GM12865 (cell line): ENCODE data around the gene NUTM2F.
"Not testable (repeated sequence)": the region's sequence is repeated elsewhere in the genome, so short reads cannot be mapped to it uniquely, and the experiment has no call there.

ENCODE experiments used
- DNase-seq: peaks from one replicate; pipeline ENCODE4 v3.0.0; 2010; ENCODE audit warnings: low read depth
- H3K4me3 ChIP-seq: 2 replicates; pipeline ENCODE4 v1.5.1; 2011; ENCODE audit warnings: mild to moderate bottlenecking, low read depth, low read length, control low read depth
- TF ChIP-seq, protein P1 (sequence below): IDR thresholded peaks from 2 replicates; pipeline ENCODE4 v1.5.1; 2011; ENCODE audit warnings: low read length, control low read depth, low read depth, inconsistent platforms; ENCODE audit not compliant: insufficient read depth; ENCODE audit errors: missing control alignments

Gene NUTM2F

GRCh38 chr9:94317949-94318657, 10.3 kb downstream of the NUTM2F start:
- DNase-seq, H3K4me3 ChIP-seq: not testable (repeated sequence)

GRCh38 chr9:94316236-94316635, 12.2 kb downstream of the NUTM2F start:
- H3K4me3 ChIP-seq, DNase-seq: not testable (repeated sequence)

DNA sequence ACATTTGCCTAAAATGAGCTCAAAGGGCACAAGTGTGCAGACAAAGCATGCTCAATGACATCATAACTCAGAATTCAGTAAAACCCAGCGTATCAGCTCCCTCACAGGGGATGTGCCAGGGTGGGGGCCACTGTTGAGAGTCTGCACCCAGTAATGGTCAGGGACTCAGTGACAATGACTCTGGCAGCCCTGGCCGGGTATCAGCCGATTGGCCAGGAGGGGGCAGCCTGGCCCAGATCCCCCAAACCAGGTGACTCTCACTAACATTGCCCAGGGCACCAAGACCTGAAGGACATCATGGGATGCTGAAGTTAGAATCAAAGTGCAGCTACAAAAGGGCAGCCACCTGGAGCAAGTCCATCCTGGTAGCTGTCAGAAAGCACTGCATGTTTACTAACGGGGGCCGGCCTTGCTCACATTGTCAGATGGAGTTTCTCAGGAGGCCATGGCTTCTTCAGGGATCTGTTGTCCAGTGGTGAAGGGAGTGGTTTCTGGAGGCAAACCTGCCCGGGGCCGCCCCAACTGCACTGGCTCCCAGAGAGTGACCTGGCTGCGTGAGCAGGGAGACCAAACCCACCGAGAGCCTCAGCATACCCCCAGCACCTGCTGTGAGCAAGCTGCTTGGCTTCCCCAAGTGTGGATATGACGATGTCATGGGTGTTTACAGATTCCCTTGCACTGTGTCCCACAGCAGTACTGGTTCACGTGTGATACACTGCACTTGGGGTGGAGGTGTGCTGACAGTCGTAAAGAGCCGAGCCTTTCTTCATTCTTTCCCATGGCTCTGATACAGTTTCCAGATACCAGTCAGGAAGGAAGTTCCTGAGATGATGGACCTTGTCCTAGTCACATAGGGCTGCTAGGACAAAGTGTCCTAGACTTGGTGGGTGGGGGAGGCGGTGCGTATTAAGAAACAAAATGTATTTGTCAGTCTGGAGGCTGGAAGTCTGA, 13.1 kb downstream of the NUTM2F start:
- not testable (repeated sequence) for DNase-seq, H3K4me3 ChIP-seq

- DNase-seq, result no peak
- H3K4me3 ChIP-seq, result no peak overlapping the region
- TF ChIP-seq, protein P1, sequence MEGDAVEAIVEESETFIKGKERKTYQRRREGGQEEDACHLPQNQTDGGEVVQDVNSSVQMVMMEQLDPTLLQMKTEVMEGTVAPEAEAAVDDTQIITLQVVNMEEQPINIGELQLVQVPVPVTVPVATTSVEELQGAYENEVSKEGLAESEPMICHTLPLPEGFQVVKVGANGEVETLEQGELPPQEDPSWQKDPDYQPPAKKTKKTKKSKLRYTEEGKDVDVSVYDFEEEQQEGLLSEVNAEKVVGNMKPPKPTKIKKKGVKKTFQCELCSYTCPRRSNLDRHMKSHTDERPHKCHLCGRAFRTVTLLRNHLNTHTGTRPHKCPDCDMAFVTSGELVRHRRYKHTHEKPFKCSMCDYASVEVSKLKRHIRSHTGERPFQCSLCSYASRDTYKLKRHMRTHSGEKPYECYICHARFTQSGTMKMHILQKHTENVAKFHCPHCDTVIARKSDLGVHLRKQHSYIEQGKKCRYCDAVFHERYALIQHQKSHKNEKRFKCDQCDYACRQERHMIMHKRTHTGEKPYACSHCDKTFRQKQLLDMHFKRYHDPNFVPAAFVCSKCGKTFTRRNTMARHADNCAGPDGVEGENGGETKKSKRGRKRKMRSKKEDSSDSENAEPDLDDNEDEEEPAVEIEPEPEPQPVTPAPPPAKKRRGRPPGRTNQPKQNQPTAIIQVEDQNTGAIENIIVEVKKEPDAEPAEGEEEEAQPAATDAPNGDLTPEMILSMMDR, result no peak
Observed at GRCh38 chr9:94303321-94303720, 25.1 kb downstream of the NUTM2F start.

DNA sequence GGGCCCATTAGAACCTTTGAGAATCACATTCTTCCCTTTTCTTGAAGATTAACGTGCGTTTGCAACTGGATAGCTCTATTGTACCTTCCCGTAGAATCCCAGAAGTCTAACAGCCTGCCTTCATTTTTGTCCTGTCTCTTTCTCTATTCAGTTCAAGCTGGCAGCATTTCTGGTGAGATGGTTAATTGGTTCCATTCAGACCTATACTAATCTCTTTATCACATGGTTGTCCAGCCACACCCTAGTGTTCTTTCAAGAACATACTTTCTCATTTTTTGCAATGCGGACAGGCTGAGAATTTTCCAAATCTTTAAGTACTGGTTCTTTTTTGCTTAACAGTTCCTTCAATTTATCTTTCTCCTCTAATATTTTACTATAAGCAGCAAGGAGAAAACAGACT, 26.0 kb downstream of the NUTM2F start:
- no peak overlapping the region for H3K4me3 ChIP-seq
- TF ChIP-seq, protein P1, result no peak
- DNase-seq, result no peak

GRCh38 chr9:94301583-94301982, 26.9 kb downstream of the NUTM2F start:
- H3K4me3 ChIP-seq, result no peak overlapping the region
- no peak for DNase-seq
- TF ChIP-seq, protein P1, result no peak

GRCh38 chr9:94300470-94301301, 27.8 kb downstream of the NUTM2F start:
- H3K4me3 ChIP-seq, result no peak overlapping the region
- TF ChIP-seq, protein P1, result no peak
- no peak for DNase-seq

DNA sequence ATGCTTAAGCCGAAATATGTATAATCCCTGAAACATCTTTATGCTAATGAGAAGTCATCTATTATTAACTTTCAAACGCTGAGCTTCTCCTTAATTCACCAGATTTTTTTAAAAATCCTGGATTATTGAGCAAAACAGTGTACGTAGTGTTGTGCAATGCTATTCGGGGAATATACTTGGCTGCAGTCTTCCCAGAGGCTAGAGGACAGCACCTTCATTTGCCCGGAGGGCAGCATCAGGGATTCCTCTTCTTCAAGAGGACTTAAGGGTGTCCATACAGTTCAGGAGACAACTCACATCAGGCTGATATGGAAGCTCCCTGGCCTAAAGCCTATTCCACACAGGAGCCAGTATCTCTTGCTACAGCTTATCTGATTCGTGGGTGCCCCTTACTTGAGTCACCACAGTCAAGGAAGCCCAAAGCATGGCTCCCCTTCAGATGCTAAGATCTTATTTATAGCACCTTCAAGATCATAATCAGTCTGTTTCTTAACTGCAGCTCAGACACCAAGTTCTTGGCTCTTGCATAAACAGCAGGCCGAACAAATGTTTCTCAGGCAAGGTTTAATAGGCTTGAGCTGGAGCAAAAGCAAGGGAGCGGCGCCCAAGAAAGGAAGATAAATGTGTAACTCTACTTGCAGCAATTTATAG, 29.4 kb downstream of the NUTM2F start:
- DNase-seq, result no peak
- TF ChIP-seq, protein P1, result no peak
- no peak overlapping the region for H3K4me3 ChIP-seq
